HG02642 (cell line): ENCODE measurements around the gene HOXB6.

Experiments used
- ATAC-seq: cut with Tn5 transposase; IDR thresholded peaks from one replicate; pipeline ENCODE4 v1.9.1; 2021; ENCODE audit warnings: mild to moderate bottlenecking; ENCODE audit not compliant: unreplicated experiment, poor library complexity

The HOXB6 gene

GRCh38 chr17:48546924-48547807, 57.6 kb downstream of the HOXB6 start:
- ATAC-seq, result no peak

- ATAC-seq, result no peak
These were observed 58.5 kb downstream of the HOXB6 start for GRCh38 chr17:48546137-48546923.
